A549 (cell line): ENCODE data around the gene BTG1. TPM values are rescaled to one million over a fixed set of nuclear protein-coding genes. Genes with fewer than 3 reads are reported as not detected.

ENCODE experiments used
- ATAC-seq, 2 experiments: fragments of 200-7000 bp in 1 of 2; fragments of >200 bp in 1 of 2; cut with Nextera tagmentation in 1 of 2; cut with Tn5 transposase in 1 of 2; 3 replicates each; pipeline versions ENCODE4 v1.8.0 to v1.9.1; 2018 to 2020; ENCODE audit warnings: mild to moderate bottlenecking in 1 of 2, moderate library complexity in 1 of 2
- CTCF ChIA-PET: fragments of 300-600 bp; sonication (Branson Sonifier 250); formaldehyde crosslinking; extraction: SDS; loops from one replicate; lab custom pipeline; 2021; ENCODE audit warnings: antibody characterized with exemption, inconsistent platforms; lab: Yijun Ruan, JAX
- POLR2A ChIA-PET: fragments of 350-600 bp; formaldehyde crosslinking; extraction: SDS; loops from one replicate; lab custom pipeline; 2021; ENCODE audit warnings: antibody characterized with exemption, inconsistent platforms; lab: Yijun Ruan, JAX
- DNase-seq, 2 experiments: peaks; one replicate each; pipeline versions ENCODE4 v3.0.0 to v3.0.0-alpha.2; 2011 to 2016; ENCODE audit warnings: low read depth in 1 of 2, low spot score in 1 of 2
- FAIRE-seq: peaks from 2 replicates; lab custom pipeline; 2011; peaks lifted over from hg19 to GRCh38; lab: Jason Lieb, UNC
- H3K27ac ChIP-seq, 2 experiments: fragments of >200 bp; sonication (Bioruptor Twin); formaldehyde crosslinking; 3 replicates each; pipeline ENCODE4 v1.5.1; 2016 to 2017
- H3K4me1 ChIP-seq: fragments of >200 bp; sonication (Bioruptor Twin); formaldehyde crosslinking; 3 replicates; pipeline ENCODE4 v1.6.1; 2016
- H3K4me2 ChIP-seq: fragments of >200 bp; sonication (Bioruptor Twin); formaldehyde crosslinking; 3 replicates; pipeline ENCODE4 v1.6.1; 2016
- H3K4me3 ChIP-seq: fragments of >200 bp; sonication (Bioruptor Twin); formaldehyde crosslinking; 3 replicates; pipeline ENCODE4 v1.5.1; 2016
- H3K9me3 ChIP-seq: fragments of >200 bp; sonication (Bioruptor Twin); formaldehyde crosslinking; 3 replicates; pipeline ENCODE4 v1.6.1; 2016
- BHLHE40 ChIP-seq: IDR thresholded peaks from 2 replicates; pipeline ENCODE4 v1.6.1; 2012; ENCODE audit warnings: low read depth, low read length, inconsistent platforms
- CBX8 ChIP-seq: fragments of 200-600 bp; sonication (generic); IDR thresholded peaks from 2 replicates; pipeline ENCODE4 v1.6.1; 2016
- EHMT2 ChIP-seq: fragments of 200-600 bp; sonication (generic); IDR thresholded peaks from 2 replicates; pipeline ENCODE4 v1.6.1; 2016; ENCODE audit warnings: antibody characterized with exemption, low read depth, mild to moderate bottlenecking, moderate library complexity
- ESRRA ChIP-seq: fragments of 150-350 bp; IDR thresholded peaks from 2 replicates; pipeline ENCODE4 v1.6.1; 2014; ENCODE audit warnings: mild to moderate bottlenecking, low read length, borderline replicate concordance
- FOSB ChIP-seq: fragments of 250-450 bp; sonication (Bioruptor Pico); IDR thresholded peaks from 2 replicates; pipeline ENCODE4 v1.5.0; 2020; ENCODE audit warnings: mild to moderate bottlenecking, moderate library complexity
- FOSL2 ChIP-seq, 2 experiments: fragments of 450-650 bp in 1 of 2; fragments of >200 bp in 1 of 2; sonication (Bioruptor Twin) in 1 of 2; formaldehyde crosslinking; IDR thresholded peaks; 2 replicates each; pipeline versions ENCODE4 v1.5.0 to v1.6.1; 2016 to 2020; ENCODE audit warnings: mild to moderate bottlenecking in 1 of 2, moderate library complexity in 1 of 2
- FOXS1 ChIP-seq: fragments of 250-450 bp; sonication (Bioruptor Pico); IDR thresholded peaks from 2 replicates; pipeline ENCODE4 v1.5.0; 2020; ENCODE audit warnings: mild to moderate bottlenecking, moderate library complexity
- KDM1A ChIP-seq: fragments of 200-600 bp; sonication (generic); IDR thresholded peaks from 2 replicates; pipeline ENCODE4 v1.6.1; 2016; ENCODE audit warnings: low read depth, mild to moderate bottlenecking
- NFE2L2 ChIP-seq: fragments of 150-350 bp; conservative IDR thresholded peaks from 2 replicates; pipeline ENCODE4 v1.6.1; 2014; ENCODE audit warnings: low read length
- NPAS2 ChIP-seq: fragments of 250-450 bp; sonication (Bioruptor Pico); IDR thresholded peaks from 2 replicates; pipeline ENCODE4 v1.8.0; 2022; ENCODE audit warnings: mild to moderate bottlenecking, moderate library complexity, borderline replicate concordance
- RARB ChIP-seq: fragments of 250-450 bp; sonication (Bioruptor Pico); IDR thresholded peaks from 2 replicates; pipeline ENCODE4 v1.8.0; 2021; ENCODE audit warnings: mild to moderate bottlenecking, moderate library complexity
- RCOR1 ChIP-seq: fragments of 150-350 bp; IDR thresholded peaks from 2 replicates; pipeline ENCODE4 v1.6.1; 2014; ENCODE audit warnings: antibody characterized with exemption, low read length, low read depth
- RNF2 ChIP-seq: fragments of 200-600 bp; sonication (generic); IDR thresholded peaks from 2 replicates; pipeline ENCODE4 v1.6.1; 2016; ENCODE audit warnings: low read depth, mild to moderate bottlenecking, antibody characterized with exemption, moderate library complexity, borderline replicate concordance
- TFCP2L1 ChIP-seq: fragments of 250-450 bp; sonication (Bioruptor Pico); IDR thresholded peaks from 2 replicates; pipeline ENCODE4 v1.5.0; 2021; ENCODE audit warnings: mild to moderate bottlenecking
- ZC3H11A ChIP-seq: fragments of 450-650 bp; IDR thresholded peaks from 2 replicates; pipeline ENCODE4 v1.6.1; 2014; ENCODE audit warnings: antibody characterized with exemption, mild to moderate bottlenecking
- ZSCAN20 ChIP-seq: fragments of 250-450 bp; sonication (Bioruptor Pico); IDR thresholded peaks from 2 replicates; pipeline ENCODE4 v1.8.0; 2022; ENCODE audit warnings: mild to moderate bottlenecking, moderate library complexity
- WGBS: methylation state at CpG from one replicate; pipeline ENCODE4 v1.1.6; 2017; ENCODE audit errors: missing lambda C conversion rate; 5-methylcytosine and 5-hydroxymethylcytosine counted together
- polyA plus RNA-seq, 4 experiments: library from polyadenylated mRNA; depleted of rRNA in 3 of 4; stranded (reverse); fragments of >200 nt; fragmentation: RNase III in 1 of 4; extraction: RNeasy Plus Mini Kit Qiagen cat#74134 plus additional on column Dnase treatment in 1 of 4; gene quantifications; 2 replicates in 3 of 4; 3 replicates in 1 of 4; pipeline ENCODE4 v1.2.3, GENCODE V29; 2011 to 2017
- TF ChIP-seq, protein P1 (sequence below): fragments of >200 bp; sonication (Bioruptor Twin); formaldehyde crosslinking; IDR thresholded peaks from 3 replicates; pipeline ENCODE4 v1.6.1; 2016
- TF ChIP-seq, protein P2 (sequence below): IDR thresholded peaks from 2 replicates; pipeline ENCODE4 v1.6.1; 2012
- TF ChIP-seq, protein P3 (sequence below): IDR thresholded peaks from 2 replicates; pipeline ENCODE4 v1.6.1; 2012
- TF ChIP-seq, protein P4 (sequence below): fragments of 250-450 bp; sonication (Bioruptor Pico); IDR thresholded peaks from 2 replicates; pipeline ENCODE4 v1.5.0; 2021; ENCODE audit warnings: mild to moderate bottlenecking, moderate library complexity, borderline replicate concordance
- TF ChIP-seq, protein P5 (sequence below): fragments of 250-450 bp; sonication (Bioruptor Pico); IDR thresholded peaks from 2 replicates; pipeline ENCODE4 v1.5.0; 2020; ENCODE audit warnings: low read depth, mild to moderate bottlenecking, moderate library complexity
- TF ChIP-seq, protein P6 (sequence below): fragments of >200 bp; sonication (Bioruptor Twin); formaldehyde crosslinking; IDR thresholded peaks from 2 replicates; pipeline ENCODE4 v1.6.1; 2016

The BTG1 gene
- polyA plus RNA-seq, 2 of the 4 experiments (the other 2 are of a cell fraction): 29.4 to 138 TPM

DNA sequence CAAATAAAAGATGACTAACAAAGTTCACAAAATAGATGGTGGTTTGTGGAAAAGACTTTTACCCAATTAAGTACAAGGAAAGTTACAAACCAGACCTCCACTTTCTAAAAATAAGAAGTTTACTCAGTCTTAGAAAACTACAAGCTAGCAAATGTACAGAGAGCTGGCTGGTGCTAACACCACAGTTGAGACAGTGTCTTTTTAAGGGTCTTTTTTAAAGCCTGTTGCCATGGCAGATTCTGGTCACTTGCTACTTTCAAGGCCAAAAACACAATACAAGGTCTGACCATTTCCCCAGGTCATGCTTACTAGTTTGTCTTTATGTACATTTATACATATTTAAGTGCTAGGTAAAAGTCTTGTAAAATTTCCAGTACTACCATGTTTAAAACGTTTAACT is 2.4 kb downstream of the BTG1 start:
- H3K27ac ChIP-seq: peak overlapping the region; percentile 92 to 98
- H3K9me3 ChIP-seq: no peaks in the 10 kb centered on the region
- ChIA-PET POLR2A (interaction anchor here (0.6 to 4.7 kb wide), 10 partner anchors 9 to 761 kb away, joined by 3 to 54 read pairs (median 12); no protein-coding TSS in a partner anchor), CTCF (interaction anchor here (1.0 to 3.2 kb wide), 10 partner anchors 9 to 1165 kb away, joined by 3 to 21 read pairs (median 4); no protein-coding TSS in a partner anchor)
- H3K4me1 ChIP-seq: peaks cover 23% of the 10 kb centered on the region
- ATAC-seq (no peak), FAIRE-seq (no peak), DNase-seq (no peak)
- no peak for TF ChIP-seq KDM1A
- no peak for TF ChIP-seq ZC3H11A
- TF ChIP-seq CBX8: no peak
- TF ChIP-seq FOXS1 (CRISPR knock-in tag): no peak
- 0 out of 2 replicates have a peak, but pooled peaks have one; percentile 60 for TF ChIP-seq TFCP2L1 (CRISPR knock-in tag)
- TF ChIP-seq, all 56 proteins: peak for 1
- WGBS: 4% methylated on average over 1 of the region's 1 CpG
- Histone ChIP-seq H3K4me3 (peak overlapping the region; percentile 91), H3K4me2 (peak overlapping the region; percentile 90)

DNA sequence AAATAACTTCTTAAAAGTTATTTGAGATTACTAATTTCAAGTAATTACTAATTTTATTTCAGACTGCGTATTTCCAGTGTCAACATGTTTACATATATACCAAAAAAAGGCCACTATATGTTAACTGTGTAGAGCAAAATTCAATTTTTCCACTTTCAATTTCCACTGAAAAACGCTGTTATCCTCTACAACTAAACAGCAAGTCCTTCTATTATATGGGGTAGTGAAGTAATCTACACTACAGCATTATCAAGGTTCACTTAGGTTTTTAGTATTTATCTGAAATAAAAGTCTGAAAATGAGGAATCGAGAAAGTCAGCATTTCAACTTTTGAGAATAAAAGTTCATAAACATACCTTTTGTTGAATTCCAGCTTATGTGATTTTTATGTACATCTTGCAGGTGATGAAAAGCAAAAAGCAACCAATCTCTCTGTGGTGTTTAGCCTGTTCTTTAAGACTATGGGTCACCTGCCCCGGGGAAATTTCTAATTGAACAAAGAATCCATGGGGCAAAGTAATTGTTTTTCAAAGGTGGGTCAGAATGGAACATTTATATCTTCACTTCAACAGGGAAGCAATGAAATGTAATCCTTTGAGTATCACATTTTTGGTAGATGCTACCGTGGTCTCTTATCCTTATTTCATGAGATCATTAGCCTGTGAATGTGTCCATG is 3.3 kb downstream of the BTG1 start:
- DNase-seq (no peak), ATAC-seq (no peak), FAIRE-seq (no peak)
- Histone ChIP-seq H3K4me1 (peaks cover 25% of the 10 kb centered on the region), H3K4me3 (peak overlapping the region; percentile 91), H3K4me2 (peak overlapping the region; percentile 90), H3K27ac (peak overlapping the region; percentile 72 to 92), H3K9me3 (no peaks in the 10 kb centered on the region)
- 8% methylated on average over 5 of the region's 5 CpGs for WGBS
- CTCF ChIA-PET: interaction anchor here (0.7 to 2.7 kb wide), 6 partner anchors 8 to 1164 kb away, joined by 3 to 21 read pairs (median 4); no protein-coding TSS in a partner anchor
- TF ChIP-seq TFCP2L1 (CRISPR knock-in tag) (no peak), RCOR1 (no peak), NFE2L2 (no peak), EHMT2 (no peak), RARB (CRISPR knock-in tag) (no peak), FOSL2 (IDR thresholded peaks at IDR 0.05) (no peak), FOSL2 (CRISPR knock-in tag; IDR thresholded peaks at IDR 0.05) (no peak), FOSB (CRISPR knock-in tag) (no peak), NPAS2 (CRISPR knock-in tag) (no peak), ESRRA (no peak), FOXS1 (CRISPR knock-in tag) (no peak), BHLHE40 (no peak), ZSCAN20 (CRISPR knock-in tag) (no peak), RNF2 (no peak)
- TF ChIP-seq, protein P1, sequence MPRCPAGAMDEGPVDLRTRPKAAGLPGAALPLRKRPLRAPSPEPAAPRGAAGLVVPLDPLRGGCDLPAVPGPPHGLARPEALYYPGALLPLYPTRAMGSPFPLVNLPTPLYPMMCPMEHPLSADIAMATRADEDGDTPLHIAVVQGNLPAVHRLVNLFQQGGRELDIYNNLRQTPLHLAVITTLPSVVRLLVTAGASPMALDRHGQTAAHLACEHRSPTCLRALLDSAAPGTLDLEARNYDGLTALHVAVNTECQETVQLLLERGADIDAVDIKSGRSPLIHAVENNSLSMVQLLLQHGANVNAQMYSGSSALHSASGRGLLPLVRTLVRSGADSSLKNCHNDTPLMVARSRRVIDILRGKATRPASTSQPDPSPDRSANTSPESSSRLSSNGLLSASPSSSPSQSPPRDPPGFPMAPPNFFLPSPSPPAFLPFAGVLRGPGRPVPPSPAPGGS: no peak
- TF ChIP-seq, protein P2, sequence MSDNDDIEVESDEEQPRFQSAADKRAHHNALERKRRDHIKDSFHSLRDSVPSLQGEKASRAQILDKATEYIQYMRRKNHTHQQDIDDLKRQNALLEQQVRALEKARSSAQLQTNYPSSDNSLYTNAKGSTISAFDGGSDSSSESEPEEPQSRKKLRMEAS: no peak
- TF ChIP-seq, protein P3, sequence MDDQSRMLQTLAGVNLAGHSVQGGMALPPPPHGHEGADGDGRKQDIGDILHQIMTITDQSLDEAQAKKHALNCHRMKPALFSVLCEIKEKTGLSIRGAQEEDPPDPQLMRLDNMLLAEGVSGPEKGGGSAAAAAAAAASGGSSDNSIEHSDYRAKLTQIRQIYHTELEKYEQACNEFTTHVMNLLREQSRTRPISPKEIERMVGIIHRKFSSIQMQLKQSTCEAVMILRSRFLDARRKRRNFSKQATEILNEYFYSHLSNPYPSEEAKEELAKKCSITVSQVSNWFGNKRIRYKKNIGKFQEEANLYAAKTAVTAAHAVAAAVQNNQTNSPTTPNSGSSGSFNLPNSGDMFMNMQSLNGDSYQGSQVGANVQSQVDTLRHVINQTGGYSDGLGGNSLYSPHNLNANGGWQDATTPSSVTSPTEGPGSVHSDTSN: no peak
- TF ChIP-seq, protein P4, sequence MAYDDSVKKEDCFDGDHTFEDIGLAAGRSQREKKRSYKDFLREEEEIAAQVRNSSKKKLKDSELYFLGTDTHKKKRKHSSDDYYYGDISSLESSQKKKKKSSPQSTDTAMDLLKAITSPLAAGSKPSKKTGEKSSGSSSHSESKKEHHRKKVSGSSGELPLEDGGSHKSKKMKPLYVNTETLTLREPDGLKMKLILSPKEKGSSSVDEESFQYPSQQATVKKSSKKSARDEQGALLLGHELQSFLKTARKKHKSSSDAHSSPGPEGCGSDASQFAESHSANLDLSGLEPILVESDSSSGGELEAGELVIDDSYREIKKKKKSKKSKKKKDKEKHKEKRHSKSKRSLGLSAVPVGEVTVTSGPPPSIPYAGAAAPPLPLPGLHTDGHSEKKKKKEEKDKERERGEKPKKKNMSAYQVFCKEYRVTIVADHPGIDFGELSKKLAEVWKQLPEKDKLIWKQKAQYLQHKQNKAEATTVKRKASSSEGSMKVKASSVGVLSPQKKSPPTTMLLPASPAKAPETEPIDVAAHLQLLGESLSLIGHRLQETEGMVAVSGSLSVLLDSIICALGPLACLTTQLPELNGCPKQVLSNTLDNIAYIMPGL: no peak
- TF ChIP-seq, protein P5, sequence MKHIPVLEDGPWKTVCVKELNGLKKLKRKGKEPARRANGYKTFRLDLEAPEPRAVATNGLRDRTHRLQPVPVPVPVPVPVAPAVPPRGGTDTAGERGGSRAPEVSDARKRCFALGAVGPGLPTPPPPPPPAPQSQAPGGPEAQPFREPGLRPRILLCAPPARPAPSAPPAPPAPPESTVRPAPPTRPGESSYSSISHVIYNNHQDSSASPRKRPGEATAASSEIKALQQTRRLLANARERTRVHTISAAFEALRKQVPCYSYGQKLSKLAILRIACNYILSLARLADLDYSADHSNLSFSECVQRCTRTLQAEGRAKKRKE (CRISPR knock-in tag): no peak
- TF ChIP-seq, protein P6, sequence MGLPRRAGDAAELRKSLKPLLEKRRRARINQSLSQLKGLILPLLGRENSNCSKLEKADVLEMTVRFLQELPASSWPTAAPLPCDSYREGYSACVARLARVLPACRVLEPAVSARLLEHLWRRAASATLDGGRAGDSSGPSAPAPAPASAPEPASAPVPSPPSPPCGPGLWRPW: no peak
- POLR2A ChIA-PET: interaction anchor here (0.6 to 4.7 kb wide), 3 partner anchors 67 to 760 kb away, joined by 3 to 33 read pairs (median 3); no protein-coding TSS in a partner anchor
